HG03025 (cell line): ENCODE results near the gene GALK2.
"Not testable (repeated sequence)": the region's sequence is repeated elsewhere in the genome, so short reads cannot be mapped to it uniquely, and the experiment has no call there.

ENCODE experiments used
- ATAC-seq: cut with Tn5 transposase; IDR thresholded peaks from one replicate; pipeline ENCODE4 v1.9.1; 2021; ENCODE audit warnings: mild to moderate bottlenecking, moderate library complexity; ENCODE audit not compliant: unreplicated experiment, low FRiP score

Gene GALK2

DNA sequence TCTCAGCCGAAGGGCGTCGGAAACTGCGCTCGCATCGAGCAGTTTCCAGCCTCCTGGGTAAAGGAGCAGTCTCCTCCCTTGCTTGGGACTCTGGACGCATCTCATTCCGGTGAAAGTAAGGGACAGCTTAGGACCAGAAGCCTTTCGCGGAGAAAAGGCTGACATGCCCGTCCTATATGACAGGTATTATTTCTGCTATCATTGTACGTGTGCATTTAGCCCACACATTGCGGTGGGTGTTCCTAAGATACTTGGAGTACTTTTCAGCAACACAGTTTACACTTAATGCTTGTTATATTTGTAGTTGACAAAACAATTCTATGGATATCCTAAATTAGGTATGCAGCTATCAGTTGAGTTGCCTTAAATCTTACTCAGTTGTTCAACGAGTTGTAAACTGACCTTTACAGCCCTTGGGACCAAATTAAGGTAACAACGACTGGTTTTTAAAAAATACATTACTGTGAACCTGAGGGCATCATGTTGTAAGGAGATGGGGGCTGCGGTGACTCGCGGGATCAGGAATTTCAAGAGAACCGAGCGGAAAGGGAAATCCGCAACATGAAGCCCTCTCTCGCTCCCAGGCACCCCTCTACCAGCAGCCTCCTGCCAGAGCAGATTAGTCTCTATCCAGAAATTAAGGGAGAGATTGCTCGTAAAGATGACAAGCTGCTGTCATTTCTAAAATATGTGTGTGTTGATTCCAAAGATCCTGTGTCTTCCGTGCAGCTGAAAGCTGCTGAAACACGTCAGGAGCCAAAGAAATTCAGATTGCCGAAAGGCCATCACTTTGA, 14.0 kb upstream of the GALK2 start:
- no peak for ATAC-seq

DNA sequence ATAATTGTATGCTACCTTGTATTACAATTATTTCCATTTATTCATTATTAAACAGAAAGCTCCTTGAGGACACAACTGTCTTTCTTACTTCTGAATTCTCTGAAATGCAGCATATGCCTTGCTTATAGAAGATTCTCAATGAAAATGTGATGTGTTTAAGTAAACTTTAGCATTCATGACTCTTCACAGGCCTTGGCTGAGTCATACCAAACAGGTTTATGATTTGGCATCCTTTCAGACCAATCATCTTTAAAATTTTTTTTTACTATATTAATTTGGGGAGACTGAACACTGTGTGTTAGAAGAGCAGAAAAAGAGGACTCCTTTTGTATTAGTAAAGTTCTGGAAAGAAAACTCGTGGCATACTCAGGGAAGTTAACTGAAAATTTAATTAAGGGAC, 6.4 kb upstream of the GALK2 start:
- no peak for ATAC-seq

DNA sequence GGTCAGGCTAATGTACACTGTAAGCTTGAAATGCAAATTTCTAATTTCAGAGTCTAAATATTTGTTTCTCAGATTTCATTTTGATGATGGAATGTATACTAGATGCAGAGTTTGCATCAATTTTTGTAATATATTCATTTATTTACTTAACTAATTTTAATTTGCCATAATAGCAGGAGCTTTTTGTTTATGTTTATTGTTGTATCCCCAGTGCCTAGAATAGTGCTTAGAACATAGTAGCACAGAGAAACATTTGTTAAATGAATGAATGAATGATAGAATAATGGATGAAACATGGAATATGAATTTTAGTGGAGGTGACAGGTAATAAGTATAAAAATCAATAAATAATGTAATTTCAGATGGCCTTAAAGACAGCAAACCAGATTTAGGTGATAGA, 5.2 kb upstream of the GALK2 start:
- no peak for ATAC-seq

DNA sequence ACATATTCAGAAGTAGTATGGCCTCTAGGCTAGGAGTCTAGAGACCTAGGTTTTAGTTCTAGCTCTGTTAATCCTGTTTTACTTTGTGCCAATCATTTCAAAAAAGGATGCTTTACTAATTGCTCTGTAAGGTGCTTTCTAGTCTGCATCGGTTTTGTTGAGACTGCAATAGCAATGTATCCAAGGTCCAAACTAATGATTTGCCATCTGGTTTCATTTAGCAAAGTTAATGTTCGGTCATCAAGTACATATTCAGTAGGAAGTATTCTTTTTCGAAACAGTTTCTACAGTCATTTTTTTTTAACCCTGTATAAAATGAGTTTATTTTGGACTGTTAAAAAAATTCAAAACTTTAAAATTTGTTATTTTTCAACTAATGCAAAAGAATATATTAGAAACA, 2.0 kb upstream of the GALK2 start:
- no peak for ATAC-seq

DNA sequence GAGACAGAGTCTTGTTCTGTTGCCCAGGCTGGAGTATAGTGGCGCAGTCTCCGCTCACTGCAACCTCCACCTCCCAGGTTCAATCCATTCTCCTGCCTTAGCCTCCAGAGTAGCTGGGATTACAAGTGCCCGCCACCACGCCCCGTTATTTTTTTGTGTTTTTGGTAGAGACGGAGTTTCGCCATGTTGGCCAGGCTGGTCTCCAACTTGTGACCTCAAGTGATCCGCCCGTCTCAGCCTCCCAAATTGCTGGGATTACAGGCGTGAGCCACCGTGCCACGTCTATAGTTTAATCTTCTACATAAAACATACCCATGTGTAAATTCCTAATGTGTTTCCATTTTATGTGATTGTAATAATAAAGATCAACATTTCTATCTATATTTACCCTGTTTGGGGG, 1.7 kb downstream of the GALK2 start:
- no peak for ATAC-seq

- no peak for ATAC-seq
Observed at GRCh38 chr15:49174902-49175301, 4.9 kb downstream of the GALK2 start.

DNA sequence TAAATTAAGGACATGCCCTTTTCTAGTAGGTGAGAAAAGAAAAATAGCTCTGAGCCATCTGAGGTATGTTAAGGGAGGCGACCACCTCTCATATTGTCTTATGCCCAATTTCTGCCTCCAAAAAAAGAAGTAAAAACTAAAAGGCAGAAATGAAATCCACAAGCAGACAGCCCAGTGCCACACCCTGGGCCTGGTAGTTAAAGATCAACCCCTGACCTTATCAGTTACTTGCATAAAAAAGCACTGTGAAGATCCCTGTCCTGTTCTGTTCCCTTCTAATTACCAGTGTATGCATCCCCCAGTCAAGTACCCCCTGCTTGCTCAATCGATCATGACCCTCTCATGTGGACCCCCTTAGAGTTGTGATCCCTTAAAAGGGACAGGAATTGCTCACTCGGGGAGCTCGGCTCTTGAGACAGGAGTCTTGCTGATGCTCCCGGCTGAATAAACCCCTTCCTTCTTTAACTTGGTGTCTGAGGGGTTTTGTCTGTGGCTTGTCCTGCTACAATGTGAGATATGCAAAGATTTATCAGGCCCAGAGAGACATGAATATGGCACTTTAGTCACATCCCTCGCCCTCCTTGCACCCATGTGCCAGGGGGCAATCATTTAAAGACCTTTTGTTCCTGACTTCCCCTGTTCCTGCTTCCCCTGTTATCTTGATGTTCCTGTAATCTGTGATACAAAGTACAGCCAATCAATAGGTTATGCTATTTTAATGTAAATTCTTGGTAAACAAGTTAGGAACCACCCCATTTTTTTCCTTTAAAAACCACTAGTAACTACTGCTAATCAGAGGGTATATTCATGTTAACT, 5.7 kb downstream of the GALK2 start:
- not testable (repeated sequence) for ATAC-seq

- no peak for ATAC-seq
Observed at GRCh38 chr15:49178497-49178896, 8.4 kb downstream of the GALK2 start.

DNA sequence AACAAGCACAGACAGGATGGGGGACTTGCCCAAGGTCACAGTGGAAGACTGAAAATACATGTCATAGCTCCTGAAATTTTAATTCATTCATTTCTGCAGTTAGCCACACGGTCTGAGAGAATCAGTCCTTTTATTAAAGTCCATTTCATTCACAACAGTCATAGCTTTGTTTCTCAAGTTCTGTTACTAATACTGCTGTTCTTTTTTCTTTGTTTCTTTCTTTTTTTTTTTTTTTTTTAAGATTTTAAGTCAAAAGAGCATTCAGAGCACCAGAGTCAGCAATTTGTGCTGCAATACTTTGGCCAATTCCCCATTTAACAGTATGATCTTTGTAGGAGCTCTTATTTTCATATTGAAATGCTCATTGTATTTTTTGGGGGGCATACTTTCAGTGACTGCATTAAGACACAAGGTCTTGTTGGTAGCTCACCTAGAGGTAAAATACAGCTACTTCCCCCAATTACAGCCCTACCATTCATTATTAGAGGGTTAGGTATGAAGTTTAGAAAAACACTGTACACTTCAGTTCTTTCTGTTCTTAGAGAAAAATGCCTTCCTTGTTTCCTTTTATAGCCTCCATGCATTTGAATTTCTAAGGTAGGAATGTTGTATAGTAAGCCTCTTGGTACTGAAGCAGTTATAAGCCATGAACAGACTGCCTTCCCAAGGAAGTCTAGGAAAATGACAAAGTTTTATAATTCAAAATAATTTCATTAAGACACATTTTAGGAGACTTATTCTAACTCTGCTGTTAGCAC, 9.6 kb downstream of the GALK2 start:
- ATAC-seq, result no peak

- no peak for ATAC-seq
Observed at GRCh38 chr15:49182128-49182527, 12.1 kb downstream of the GALK2 start.

DNA sequence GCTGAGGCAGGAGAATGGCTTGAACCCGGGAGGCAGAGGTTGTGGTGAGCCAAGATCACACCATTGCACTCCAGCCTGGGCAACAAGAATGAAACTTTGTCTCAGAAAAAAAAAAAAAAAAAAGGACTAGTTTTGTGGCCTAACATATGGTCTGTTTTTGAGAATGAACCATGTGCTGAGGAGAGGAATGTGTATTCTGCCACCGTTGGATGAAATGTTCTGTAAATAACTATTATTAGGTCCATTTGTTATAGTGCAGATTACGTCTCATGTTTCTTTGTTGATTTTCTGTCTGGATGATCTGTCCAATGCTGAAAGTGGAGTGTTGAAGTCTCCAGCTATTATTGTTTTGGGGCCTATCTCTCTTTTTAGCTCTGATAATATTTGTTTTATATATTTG, 13.7 kb downstream of the GALK2 start:
- ATAC-seq, result not testable (repeated sequence)

DNA sequence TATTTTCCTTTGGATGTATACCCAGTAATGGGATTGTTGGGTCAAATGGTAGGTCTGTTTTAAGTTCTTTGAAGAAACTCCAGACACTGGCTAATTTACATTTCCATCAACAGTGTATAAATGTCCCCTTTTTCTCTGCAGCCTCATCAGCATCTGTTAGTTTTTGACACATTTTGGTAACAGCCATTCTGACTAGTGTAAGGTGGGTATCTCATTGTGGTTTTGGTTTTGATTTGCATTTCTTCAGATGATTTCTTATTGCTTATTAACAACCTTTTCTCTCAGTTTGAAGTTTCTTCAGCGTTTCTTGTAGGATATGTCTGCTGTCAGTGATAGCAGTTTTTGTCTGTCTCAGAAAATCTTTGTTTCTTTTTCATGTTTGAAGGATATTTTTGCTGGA, 15.4 kb downstream of the GALK2 start:
- ATAC-seq, result no peak

DNA sequence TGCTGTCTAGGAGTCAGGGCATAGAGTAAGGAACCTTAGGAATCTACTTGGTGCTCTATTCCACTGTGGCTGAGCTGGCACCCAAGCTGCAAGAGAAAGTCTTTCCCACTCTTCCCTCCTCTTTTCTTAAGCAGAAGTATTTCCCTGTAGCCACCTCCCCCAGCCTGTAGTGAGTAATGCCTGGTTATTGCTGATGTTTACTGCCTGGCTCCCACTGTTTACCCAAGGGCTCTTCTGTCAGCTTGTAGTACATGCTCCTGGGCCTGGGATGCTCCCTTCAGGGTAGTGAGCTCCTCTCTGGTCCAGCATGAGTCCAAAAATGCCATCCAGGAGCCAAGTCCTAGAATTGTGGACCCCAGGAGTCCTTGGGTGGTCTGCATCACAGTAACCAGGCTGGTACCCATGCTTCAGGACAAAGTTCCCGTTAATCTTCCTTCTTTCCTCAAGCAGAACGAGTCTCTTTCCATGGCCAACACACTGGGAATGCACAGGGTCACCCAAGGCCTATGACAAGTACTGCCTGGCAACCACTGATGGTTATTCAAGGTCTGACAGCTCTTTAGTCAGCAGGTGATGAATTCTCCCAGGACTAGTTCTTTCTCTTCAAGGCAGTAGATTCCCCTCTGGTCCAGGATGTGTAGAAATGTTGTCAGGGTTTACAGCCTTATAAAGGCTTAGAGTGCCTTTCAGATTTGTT, 17.6 kb downstream of the GALK2 start:
- no peak for ATAC-seq

DNA sequence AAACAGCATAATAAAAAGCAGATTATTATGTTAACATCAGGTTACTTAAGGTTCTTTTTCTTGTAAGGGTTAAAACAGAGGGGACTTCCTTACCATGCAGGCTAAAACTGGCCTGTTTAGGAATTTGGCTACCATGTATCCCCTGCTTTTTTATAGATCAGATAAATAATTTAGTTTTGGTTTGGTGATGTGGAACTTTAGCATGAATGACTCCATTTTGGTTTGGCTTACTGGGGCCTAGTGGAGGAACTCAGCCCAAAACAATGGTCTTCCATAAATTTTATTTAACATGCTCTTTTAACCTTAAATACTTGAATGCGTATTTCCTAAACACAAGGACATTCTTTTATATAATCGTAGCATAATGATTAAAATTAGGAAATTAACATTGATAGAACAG, 18.9 kb downstream of the GALK2 start:
- no peak for ATAC-seq

GRCh38 chr15:49189631-49190030, 19.6 kb downstream of the GALK2 start:
- no peak for ATAC-seq

- no peak for ATAC-seq
Observed at GRCh38 chr15:49190586-49190985, 20.5 kb downstream of the GALK2 start.

DNA sequence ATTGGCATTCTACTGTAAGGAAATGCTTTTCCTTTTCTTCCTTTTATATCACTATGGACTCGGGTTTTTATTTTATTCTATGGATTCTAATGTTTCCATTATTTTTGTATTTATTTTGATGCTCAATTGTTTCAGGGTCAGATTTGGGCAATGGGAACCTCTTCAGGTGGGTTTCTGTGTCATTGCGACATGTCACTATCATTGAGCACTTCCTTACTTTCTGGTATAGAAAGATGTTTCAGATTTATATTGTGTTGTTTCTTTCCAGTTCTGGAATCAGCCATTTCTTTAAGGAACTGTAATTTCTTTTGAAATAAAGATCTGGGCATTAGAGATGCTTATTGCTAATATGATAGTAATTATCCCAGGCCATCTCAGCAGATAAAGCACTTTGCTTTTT, 21.8 kb downstream of the GALK2 start:
- no peak for ATAC-seq

DNA sequence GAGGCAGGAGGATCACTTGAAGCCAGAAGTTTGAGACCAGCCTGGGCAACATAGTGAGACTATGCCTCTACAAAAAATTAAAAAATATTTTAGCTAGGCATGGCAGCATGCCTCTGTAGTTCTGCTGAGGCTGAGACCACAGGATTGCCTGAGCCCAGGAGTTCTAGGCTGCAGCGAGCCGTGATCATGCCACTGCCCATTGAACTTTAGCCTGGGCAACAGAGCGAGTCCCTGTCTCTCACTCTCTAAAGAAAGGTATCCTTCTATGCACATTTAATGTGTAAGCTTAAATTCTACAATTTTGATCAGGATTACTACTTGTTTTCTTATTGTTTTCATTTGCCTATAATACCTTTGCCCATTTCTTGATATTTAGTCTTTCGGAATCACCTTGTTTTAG, 26.8 kb downstream of the GALK2 start:
- no peak for ATAC-seq

GRCh38 chr15:49199666-49200065, 29.6 kb downstream of the GALK2 start:
- ATAC-seq, result no peak

- no peak for ATAC-seq
Observed at GRCh38 chr15:49200347-49200746, 30.3 kb downstream of the GALK2 start.

- ATAC-seq, result not testable (repeated sequence)
Observed at GRCh38 chr15:49208102-49208501, 38.1 kb downstream of the GALK2 start.
